Kidney (tissue), 22 donors: ENCODE data around the gene WDR45B. TPM values are rescaled to one million over a fixed set of nuclear protein-coding genes. Genes with fewer than 3 reads are reported as not detected.

Experiments used
- DNase-seq, 5 donors: peaks; one replicate each; pipeline ENCODE4 v3.0.0-alpha.2; 2013 to 2020
- FAIRE-seq: peaks from 2 replicates; lab custom pipeline; 2012; peaks lifted over from hg19 to GRCh38; lab: Jason Lieb, UNC
- H3K27ac ChIP-seq, 2 donors: one replicate each; pipeline ENCODE4 v1.7.0; 2013; ENCODE audit warnings: low read depth in 2 of 2, low read length in 2 of 2, inconsistent platforms in 1 of 2
- H3K27me3 ChIP-seq: one replicate; pipeline ENCODE4 v1.7.1; 2013; ENCODE audit warnings: low read length, inconsistent platforms; ENCODE audit not compliant: control insufficient read depth, insufficient read depth
- H3K36me3 ChIP-seq, 3 donors: one replicate each; pipeline versions ENCODE4 v1.7.0 to v1.7.1; 2013; ENCODE audit warnings: low read length in 3 of 3, control low read depth in 1 of 3, inconsistent platforms in 1 of 3; ENCODE audit not compliant: insufficient read depth in 3 of 3, control insufficient read depth in 2 of 3
- H3K4me1 ChIP-seq, 3 donors: one replicate each; pipeline versions ENCODE4 v1.7.0 to v1.7.1; 2013; ENCODE audit warnings: low read length in 3 of 3, inconsistent platforms in 1 of 3, low read depth in 1 of 3; ENCODE audit not compliant: control insufficient read depth in 2 of 3, insufficient read depth in 2 of 3
- H3K4me3 ChIP-seq, 3 donors: one replicate each; pipeline versions ENCODE4 v1.7.0 to v1.8.1; 2013; ENCODE audit warnings: low read length in 3 of 3, control low read depth in 1 of 3, inconsistent platforms in 1 of 3
- H3K9ac ChIP-seq, 3 donors: one replicate each; pipeline versions ENCODE4 v1.7.0 to v1.7.1; 2013; ENCODE audit warnings: low read length in 3 of 3, control low read depth in 1 of 3, inconsistent platforms in 1 of 3
- H3K9me3 ChIP-seq, 3 donors: one replicate each; pipeline versions ENCODE4 v1.7.0 to v1.7.1; 2013; ENCODE audit warnings: low read length in 3 of 3, control low read depth in 1 of 3, inconsistent platforms in 1 of 3; ENCODE audit not compliant: control insufficient read depth in 2 of 3, insufficient read depth in 1 of 3
- intact Hi-C: fragments of 100-400 bp; cut with DNase I; formaldehyde crosslinking; loops from one replicate; pipeline ENCODE4 v1.11.1; 2022
- long read RNA-seq, 10 donors: library from polyadenylated mRNA in 1 of 10; unstranded in 1 of 10; transcript quantifications; one replicate each; pipeline ENCODE4 v2.0.0 and lab custom pipeline, GENCODE V29; 2021 to 2026
- polyA plus RNA-seq: library from polyadenylated mRNA; stranded (reverse); fragments of 350-450 nt; fragmentation: Illumina TruSeq; extraction: RNeasy Lipid Tissue Mini Kit (QIAGEN cat#74804); gene quantifications from one replicate; pipeline ENCODE4 v1.2.3, GENCODE V29; 2014; ENCODE audit warnings: low read depth, low replicate concordance; ENCODE audit not compliant: insufficient read depth
- total RNA-seq: library from RNA; stranded (reverse); fragmentation: NEBNext Ultra II Directional; extraction: Animal tissue kit (Norgen Biotek cat#: 25700); gene quantifications from one replicate; pipeline ENCODE4 v1.2.1, GENCODE V29; 2021
- TF ChIP-seq, protein P1 (sequence below): IDR thresholded peaks from 3 replicates; pipeline ENCODE4 v1.5.1; 2012; ENCODE audit warnings: mild to moderate bottlenecking, moderate library complexity, borderline replicate concordance; ENCODE audit not compliant: insufficient read depth; ENCODE audit errors: extremely low read depth
- donor health status: control.
- donor health status: control.
- donor health status: control.
- donor health status: control.
- donor health status: control.
- donor health status: DM: yes; HTN: yes; CAD: no.
- donor health status: Normal renal cell carcinoma (clear cell type).

Gene WDR45B
- total RNA-seq (65.4 TPM), polyA plus RNA-seq (64.7 TPM)
- long read RNA-seq, donor 1, transcript WDR45B-201 (10 exons, 2,587 nt), result major isoform, 15 of 15 reads
- long read RNA-seq, donor 1, partial matches to known transcripts, result 0 of 15 reads
- long read RNA-seq, donor 1, other reads (novel, unspliced or antisense), result 0 of 15 reads
- long read RNA-seq, donor 2, transcript WDR45B-201 (10 exons, 2,587 nt), result major isoform, 20 of 21 reads
- long read RNA-seq, donor 2, partial matches to known transcripts, result 0 of 21 reads
- long read RNA-seq, donor 2, other reads (novel, unspliced or antisense), result 0 of 21 reads
- long read RNA-seq, donor 3, transcript WDR45B-201 (10 exons, 2,587 nt), result major isoform, 19 of 25 reads
- long read RNA-seq, donor 3, partial matches to known transcripts, result 5 of 25 reads
- long read RNA-seq, donor 3, other reads (novel, unspliced or antisense), result 0 of 25 reads
- long read RNA-seq, donor 4, transcript WDR45B-201 (10 exons, 2,587 nt), result major isoform, 8 of 8 reads
- long read RNA-seq, donor 4, partial matches to known transcripts, result 0 of 8 reads
- long read RNA-seq, donor 4, other reads (novel, unspliced or antisense), result 0 of 8 reads
- long read RNA-seq, donor 5, result 0 reads
- long read RNA-seq, donor 6, transcript WDR45B-201 (10 exons, 2,587 nt), result major isoform, 7 of 7 reads
- long read RNA-seq, donor 6, partial matches to known transcripts, result 0 of 7 reads
- long read RNA-seq, donor 6, other reads (novel, unspliced or antisense), result 0 of 7 reads
- long read RNA-seq, donor 7, transcript WDR45B-201 (10 exons, 2,587 nt), result major isoform, 23 of 47 reads
- long read RNA-seq, donor 7, partial matches to known transcripts, result 3 of 47 reads
- long read RNA-seq, donor 7, other reads (novel, unspliced or antisense), result 21 of 47 reads
- long read RNA-seq, donor 8, transcript WDR45B-201 (10 exons, 2,587 nt), result major isoform, 7 of 17 reads
- long read RNA-seq, donor 8, partial matches to known transcripts, result 9 of 17 reads
- long read RNA-seq, donor 8, other reads (novel, unspliced or antisense), result 0 of 17 reads
- long read RNA-seq, donor 9, partial matches to known transcripts, result 0 of 5 reads
- long read RNA-seq, donor 9, other reads (novel, unspliced or antisense), result 0 of 5 reads
- long read RNA-seq, donor 10, transcript WDR45B-201 (10 exons, 2,587 nt), result major isoform, 9 of 10 reads
- long read RNA-seq, donor 10, partial matches to known transcripts, result 0 of 10 reads
- long read RNA-seq, donor 10, other reads (novel, unspliced or antisense), result 0 of 10 reads

DNA sequence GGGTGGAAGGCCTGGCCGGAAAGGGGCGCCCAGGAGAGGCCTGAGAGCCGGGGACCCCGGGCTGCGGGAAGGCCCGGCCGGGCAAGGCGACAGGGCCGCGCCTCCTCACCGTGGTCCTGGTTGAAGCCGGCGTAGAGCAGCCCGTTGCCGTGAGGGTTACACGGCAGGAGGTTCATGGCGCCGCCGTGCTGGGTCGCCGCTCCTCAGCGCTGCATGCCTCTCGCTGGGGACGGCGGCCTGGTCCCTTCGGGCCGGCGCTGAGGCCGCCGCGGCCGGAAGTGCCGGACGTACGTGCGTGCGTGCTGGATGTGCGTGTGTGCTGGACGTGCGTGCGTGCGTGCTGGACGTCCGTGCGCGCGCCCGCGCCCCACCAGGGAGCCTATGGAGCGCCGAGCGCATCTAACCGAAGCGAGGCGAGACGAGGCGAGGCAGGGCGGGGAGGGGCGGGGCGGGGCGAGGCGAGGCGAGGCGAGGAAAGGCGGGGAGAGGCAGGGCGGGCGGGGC is at the start of gene WDR45B:
Gene WDR45B, minus strand, starts transcription at position 280 of the 504 bp plus-strand sequence. Its CDS starts 104 bp downstream, at position 176.
- no peak for FAIRE-seq
- peaks cover 0 to 11% (median 4%) of the 10 kb centered on the region in 3 donors for H3K4me1 ChIP-seq
- peak within 1 kb of the TSS; percentile 72 to 85 (median 75) for H3K4me3 ChIP-seq
- TF ChIP-seq, protein P1, sequence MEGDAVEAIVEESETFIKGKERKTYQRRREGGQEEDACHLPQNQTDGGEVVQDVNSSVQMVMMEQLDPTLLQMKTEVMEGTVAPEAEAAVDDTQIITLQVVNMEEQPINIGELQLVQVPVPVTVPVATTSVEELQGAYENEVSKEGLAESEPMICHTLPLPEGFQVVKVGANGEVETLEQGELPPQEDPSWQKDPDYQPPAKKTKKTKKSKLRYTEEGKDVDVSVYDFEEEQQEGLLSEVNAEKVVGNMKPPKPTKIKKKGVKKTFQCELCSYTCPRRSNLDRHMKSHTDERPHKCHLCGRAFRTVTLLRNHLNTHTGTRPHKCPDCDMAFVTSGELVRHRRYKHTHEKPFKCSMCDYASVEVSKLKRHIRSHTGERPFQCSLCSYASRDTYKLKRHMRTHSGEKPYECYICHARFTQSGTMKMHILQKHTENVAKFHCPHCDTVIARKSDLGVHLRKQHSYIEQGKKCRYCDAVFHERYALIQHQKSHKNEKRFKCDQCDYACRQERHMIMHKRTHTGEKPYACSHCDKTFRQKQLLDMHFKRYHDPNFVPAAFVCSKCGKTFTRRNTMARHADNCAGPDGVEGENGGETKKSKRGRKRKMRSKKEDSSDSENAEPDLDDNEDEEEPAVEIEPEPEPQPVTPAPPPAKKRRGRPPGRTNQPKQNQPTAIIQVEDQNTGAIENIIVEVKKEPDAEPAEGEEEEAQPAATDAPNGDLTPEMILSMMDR, result no peak
- DNase-seq, result peak; percentile 97 to 99 (median 98)
- H3K27ac ChIP-seq, result peak within 1 kb of the TSS; percentile 92 to 97
- no peaks in the 10 kb centered on the region for H3K27me3 ChIP-seq
- peak within 1 kb of the TSS; percentile 50 to 87 (median 82) for H3K9ac ChIP-seq
- intact Hi-C loops, result no loop called here
- no peaks in the 10 kb centered on the region for H3K9me3 ChIP-seq
- peaks cover 3 to 11% (median 11%) of the 10 kb centered on the region in 3 donors for H3K36me3 ChIP-seq

DNA sequence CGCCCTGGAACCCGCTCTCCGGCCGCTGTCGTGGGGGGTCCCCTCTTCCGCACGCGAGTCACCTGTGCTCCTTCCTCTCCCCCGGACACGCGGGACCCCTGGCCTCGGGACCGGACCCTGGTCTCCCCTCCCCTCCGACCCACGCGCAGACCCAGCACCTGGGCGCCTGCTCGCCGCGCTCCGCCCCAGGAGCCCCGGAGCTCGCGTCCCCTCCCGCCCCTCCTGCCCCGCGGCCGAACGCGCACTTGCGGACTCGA is 49.5 kb upstream of the WDR45B start:
- Histone ChIP-seq H3K9me3 (peaks cover 0 to 5% (median 0%) of the 10 kb centered on the region in 3 donors), H3K36me3 (no peaks in the 10 kb centered on the region), H3K27ac (peak overlapping the region in 1 of 2 donors; percentile 74), H3K9ac (peak overlapping the region in 1 of 3 donors; percentile 58), H3K4me3 (peak overlapping the region in 2 of 3 donors; percentile 42 to 66), H3K4me1 (peaks cover 0 to 18% (median 0%) of the 10 kb centered on the region in 3 donors), H3K27me3 (no peaks in the 10 kb centered on the region)
- TF ChIP-seq, protein P1, result no peak
- DNase-seq (peak in 2 of 5 donors; percentile 69 to 81), FAIRE-seq (no peak)
- intact Hi-C loops, result no loop called here

DNA sequence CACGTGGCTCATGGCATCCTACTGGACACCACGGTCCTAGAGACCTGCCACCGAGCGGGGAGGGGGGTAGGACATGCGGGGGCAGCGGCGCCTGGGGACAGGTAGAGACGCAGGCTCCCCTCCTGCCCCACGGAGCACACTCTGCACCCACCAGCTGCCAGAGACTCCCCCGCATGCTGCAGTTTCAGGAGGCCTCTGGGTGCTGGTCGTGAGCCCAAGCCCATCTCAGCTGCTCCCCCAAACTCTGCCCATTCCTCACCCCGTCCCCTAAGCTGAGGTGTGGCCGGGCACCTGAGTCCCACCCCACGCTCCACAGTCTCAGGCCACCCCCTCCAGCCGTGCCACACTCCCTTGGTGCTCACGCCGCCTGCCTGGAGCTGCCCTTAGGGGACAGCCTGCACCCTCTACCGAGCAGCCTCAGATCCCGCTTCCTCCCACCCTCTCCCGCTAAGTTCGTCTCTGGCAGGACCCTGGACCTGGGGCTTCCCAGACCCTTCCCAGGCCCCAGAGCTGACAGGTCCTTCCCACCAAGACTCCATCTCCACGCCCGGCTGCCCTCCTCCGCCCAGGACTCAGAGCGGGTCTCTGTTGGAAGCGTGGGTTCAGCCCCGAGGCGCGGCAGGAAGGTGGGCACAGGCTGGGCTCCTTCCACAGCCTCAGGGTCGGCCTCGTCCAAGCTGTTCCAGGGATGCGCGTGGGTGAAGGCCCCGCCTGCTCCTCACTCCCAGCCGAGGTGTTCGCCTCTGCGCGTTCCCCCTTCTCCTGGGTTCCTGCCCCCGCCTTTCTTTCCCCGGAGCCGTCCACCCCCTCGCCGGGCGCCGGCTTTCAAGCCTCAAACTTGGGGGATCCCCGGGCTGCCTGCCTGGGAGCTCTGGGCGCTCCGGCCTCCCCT is 48.9 kb upstream of the WDR45B start:
- Histone ChIP-seq H3K36me3 (no peaks in the 10 kb centered on the region), H3K27ac (peak overlapping the region in 1 of 2 donors; percentile 74), H3K9me3 (peaks cover 0 to 5% (median 0%) of the 10 kb centered on the region in 3 donors), H3K9ac (peak overlapping the region in 2 of 3 donors; percentile 10 to 62), H3K4me3 (peak overlapping the region in 2 of 3 donors; percentile 42 to 66), H3K4me1 (peaks cover 0 to 18% (median 0%) of the 10 kb centered on the region in 3 donors), H3K27me3 (no peaks in the 10 kb centered on the region)
- FAIRE-seq, result no peak
- DNase-seq, result peak in 4 of 5 donors; percentile 43 to 72 (median 58)
- intact Hi-C loops, result no loop called here
- TF ChIP-seq, protein P1, result no peak
